Activated gamma-delta T cell treated with Interleukin-2 at 50 U/mL for 16 hours (primary cell): ENCODE measurements around the gene MGAT4B.

Source experiments
- DNase-seq: peaks from one replicate; pipeline ENCODE4 v3.0.0-alpha.2; 2020

The MGAT4B gene

GRCh38 chr5:179768326-179769085, 38.2 kb downstream of the MGAT4B start:
- DNase-seq, result no peak

GRCh38 chr5:179767496-179768100, 39.1 kb downstream of the MGAT4B start:
- DNase-seq, result no peak

- no peak for DNase-seq
These were observed 39.8 kb downstream of the MGAT4B start for GRCh38 chr5:179766726-179767455.

- DNase-seq, result no peak
These were observed 40.5 kb downstream of the MGAT4B start for GRCh38 chr5:179766021-179766725.

DNA sequence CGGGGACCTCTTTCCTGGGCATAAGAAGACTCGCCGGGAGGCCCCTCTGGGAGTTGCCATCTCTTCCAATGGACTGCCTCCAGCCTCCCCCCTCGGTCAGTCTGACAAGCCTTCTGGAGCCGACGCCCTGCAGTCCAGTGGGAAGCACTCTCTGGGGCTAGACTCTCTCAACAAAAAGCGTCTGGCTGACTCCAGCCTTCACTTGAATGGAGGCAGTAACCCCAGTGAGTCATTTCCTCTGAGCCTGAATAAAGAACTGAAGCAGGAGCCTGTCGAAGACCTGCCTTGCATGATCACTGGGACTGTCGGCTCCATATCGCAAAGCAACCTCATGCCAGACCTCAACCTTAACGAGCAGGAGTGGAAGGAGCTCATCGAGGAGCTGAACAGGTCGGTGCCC, 41.3 kb downstream of the MGAT4B start:
- no peak for DNase-seq

DNA sequence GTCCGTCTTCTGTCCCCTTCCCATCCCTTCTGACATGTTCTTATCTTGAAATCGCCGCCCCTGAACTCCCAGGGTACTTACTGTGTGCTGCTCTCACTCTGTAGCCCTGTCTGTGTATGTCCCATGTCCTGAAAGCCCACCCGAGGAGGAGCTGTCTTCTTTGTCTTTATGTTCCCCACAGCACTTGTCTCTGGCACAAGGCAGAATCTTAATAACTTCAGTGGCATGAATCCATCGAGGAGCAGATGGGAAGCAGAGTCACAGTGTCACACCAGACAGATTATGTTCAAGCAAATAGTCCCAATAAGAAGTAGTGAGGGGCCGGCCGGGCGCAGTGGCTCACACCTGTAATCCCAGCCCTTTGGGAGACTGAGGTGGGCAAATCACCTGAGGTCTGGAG, 42.6 kb downstream of the MGAT4B start:
- DNase-seq, result no peak

DNA sequence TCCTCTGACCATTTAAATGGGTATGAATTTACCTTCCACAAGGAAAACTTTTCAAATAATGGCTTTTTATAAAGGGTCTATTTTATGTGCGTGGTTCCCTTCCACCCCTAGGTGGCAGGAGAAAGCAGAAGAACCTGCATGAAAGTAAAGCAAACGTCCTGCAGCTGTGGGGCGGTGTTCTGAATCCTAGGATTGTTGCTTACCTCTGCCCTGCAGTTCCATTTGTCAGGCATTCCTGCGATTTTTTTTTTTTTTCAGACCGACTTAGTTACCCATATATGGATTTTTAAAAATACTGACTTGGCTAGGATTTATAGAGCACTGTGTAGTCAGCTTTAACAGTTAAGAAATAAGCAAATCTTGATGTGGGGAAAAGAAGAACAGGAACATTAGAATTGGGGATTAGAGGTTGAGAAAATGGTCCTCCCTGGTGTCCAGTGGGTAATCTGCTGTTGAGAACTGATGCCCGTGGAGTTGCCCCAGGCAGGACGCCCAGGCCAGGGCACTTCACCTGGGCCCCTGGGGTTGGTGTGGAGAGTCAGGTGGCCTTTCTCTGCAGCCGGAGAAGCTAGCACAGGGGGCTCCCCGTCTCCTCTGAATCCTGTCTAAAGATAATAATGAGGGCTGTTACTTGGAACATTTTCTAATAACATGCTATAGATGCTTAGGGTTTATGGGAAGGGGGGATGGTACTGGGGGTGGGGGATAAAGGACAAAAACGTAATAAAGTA, 43.3 kb downstream of the MGAT4B start:
- peak; percentile 44 for DNase-seq

DNA sequence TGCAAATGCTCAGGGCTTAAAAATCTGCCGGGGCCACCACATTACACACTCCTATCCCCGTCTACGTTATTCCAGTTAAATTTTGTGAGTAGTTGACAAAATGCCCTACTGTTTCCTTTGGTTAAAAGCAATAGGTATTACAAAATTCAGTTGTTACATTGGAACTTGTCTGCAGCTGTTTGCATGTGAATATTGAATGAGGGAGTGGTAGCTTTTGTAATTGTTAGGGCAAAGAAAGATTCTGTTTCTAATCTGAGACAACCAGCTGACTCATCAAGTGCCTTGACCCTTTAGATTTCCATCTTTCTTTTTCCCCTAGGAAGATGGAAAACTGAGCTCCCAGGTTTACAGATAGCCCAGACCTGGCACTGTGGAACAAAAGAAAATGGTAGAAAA, 43.9 kb downstream of the MGAT4B start:
- no peak for DNase-seq

GRCh38 chr5:179762079-179762780, 44.4 kb downstream of the MGAT4B start:
- DNase-seq, result peak; percentile 8

GRCh38 chr5:179759581-179760551, 46.8 kb downstream of the MGAT4B start:
- DNase-seq, result no peak

DNA sequence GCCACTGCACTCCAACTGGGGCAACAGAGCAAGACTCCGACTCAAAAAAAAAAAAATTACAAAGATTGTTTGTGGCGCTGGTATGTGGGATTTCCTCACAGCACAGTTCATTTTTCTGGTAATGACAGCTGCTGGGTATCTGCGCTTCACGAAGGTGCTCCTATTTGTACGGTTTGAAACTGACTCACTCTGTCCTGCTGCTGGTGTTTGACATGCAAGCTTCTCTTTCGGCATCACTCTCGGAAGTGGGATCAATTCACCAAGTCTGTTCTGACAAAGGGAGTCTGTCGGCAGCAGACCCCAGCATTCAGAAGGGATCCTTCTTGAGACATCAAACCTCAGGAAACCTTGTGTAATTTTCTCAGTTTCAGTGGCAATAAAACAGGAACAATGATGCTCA, 47.7 kb downstream of the MGAT4B start:
- DNase-seq, result no peak

GRCh38 chr5:179755022-179755421, 51.6 kb downstream of the MGAT4B start:
- no peak for DNase-seq

GRCh38 chr5:179753971-179754370, 52.7 kb downstream of the MGAT4B start:
- no peak for DNase-seq

- no peak for DNase-seq
These were observed 56.7 kb downstream of the MGAT4B start for GRCh38 chr5:179749857-179750508.

DNA sequence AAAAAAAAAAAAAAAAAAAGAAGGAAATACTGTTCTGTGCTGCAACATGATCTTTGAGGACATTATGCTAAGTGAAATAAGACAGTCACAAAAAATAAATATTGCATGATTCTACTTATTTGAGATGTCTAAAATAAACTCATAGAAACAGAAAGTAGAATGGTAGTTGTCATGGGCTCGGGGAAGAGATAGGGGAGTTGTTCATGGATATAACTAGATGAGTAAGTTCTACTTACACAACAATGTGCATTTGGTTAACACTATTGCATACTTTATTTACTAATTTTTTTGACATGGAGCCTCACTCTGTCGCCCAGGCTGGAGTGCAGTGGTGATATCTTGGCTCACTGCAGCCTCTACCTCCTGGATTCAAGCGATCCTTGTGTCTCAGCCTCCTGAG, 58.9 kb downstream of the MGAT4B start:
- DNase-seq, result no peak
